ENCODE measurements around the gene VPS35.
"Not testable (repeated sequence)": the region's sequence is repeated elsewhere in the genome, so short reads cannot be mapped to it uniquely, and the experiment has no call there.

The VPS35 gene

DNA sequence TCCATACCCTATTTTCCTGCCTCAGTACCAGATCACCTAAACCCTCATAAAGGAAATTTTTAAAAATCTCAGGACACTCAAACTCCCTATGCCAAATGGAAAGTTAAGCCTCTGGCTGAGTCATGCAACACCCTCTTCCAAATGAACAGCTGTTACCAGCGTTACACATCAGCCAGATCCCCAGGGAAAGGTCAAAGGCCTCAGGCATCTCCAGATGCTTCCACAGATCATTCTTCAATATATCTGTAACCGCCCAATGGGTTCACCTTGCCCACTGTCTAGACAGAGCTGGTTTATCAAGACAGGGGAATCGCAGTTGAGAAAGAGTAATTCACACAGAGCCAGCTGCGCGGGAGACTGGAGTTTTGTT lies 38.7 kb downstream of the VPS35 start:
- DNase-seq, result no peak

DNA sequence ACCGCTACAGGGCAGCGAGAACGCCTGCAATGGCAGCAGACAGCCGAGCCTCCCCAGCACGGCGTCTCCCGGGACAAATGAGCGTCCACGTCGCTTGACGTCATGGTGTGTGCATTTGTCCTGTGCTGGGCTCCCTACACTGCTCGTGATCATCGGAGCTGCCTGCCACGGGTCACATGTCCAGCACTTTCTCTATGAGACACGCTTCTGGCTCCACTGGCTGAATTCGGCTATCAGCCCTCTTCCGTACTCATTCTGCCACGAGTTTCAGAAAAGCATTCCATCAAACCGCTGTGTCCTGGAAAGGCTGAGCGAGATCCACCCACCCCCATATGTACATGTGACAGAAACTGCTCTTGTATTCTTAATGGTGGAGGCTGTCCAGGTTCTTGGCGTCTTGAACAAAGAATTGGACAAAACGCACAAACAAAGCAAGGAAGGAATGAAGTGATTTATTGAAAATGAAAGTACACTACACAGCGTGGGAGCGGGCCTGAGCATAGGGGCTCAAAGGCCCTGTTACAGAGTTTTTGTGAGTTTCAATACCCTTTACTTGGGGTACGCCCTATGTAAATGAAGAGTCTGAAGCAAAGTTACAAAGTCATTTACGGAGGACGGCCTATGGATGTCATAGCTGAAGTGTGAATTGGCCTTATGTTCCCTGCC lies 39.3 kb downstream of the VPS35 start:
- no peak for DNase-seq

DNA sequence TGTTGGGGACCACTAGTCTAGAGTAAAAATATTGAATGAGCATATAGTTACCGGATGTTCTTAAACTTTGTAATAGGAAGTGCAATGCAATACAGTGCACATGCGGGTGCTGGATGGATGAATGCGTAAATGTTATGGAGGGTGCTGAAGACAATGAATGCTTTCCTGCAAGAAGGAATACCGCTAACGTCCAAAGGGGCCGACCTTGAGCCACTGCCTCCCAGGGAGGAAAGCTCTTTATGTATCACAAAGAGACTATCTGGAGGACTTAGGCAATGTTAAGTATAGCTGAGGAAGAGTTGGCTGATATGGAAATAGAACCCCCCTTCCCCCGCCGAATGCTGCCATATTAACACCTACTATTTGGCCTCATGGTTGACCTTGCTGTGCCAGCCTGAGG lies 40.3 kb downstream of the VPS35 start:
- DNase-seq, result no peak

DNA sequence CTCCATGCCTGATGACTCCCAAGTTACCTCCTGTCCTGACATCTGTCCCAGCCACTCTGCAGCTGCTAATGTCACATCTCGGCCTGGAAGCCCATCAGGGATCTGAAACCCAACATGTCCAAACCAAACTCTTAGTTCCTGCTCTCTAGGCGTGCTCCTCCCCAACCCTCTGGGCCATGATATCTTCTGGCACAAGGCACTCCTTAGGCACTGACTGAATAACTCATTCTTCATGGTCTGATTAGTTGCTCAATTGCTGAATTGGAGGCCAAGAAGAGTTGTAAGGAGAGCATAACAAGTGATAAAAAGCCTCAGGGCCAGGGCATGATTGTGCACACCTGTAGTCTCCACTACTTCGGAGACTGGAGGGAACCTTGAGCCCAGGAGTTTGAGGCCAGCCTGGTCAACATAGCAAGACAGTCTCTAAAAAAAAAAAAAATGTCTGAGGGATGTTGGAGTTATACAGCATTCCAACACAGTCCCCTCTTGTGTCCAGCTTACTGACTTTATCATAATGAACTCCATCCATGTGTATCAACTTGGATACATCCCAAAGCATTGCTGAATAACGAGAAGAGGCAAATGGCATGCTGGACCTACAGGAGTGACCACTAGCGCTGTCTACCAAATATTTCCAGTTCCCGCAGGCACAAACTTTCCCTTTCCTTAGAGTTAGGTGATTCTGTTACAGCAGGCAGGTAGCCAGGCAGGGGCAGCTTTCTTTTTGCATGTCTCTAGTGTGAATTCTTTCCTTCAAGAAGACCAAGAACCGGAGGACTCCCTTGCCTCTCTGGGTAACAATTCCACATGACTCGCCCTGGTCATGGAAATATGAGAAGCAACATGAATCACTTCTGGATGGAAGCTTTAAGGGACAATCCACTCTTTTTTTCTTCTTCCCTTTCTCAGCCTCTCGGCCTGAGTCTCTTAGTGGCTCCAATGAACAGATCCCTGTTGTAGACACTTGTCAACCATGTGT lies 49.7 kb downstream of the VPS35 start:
- DNase-seq, result no peak

DNA sequence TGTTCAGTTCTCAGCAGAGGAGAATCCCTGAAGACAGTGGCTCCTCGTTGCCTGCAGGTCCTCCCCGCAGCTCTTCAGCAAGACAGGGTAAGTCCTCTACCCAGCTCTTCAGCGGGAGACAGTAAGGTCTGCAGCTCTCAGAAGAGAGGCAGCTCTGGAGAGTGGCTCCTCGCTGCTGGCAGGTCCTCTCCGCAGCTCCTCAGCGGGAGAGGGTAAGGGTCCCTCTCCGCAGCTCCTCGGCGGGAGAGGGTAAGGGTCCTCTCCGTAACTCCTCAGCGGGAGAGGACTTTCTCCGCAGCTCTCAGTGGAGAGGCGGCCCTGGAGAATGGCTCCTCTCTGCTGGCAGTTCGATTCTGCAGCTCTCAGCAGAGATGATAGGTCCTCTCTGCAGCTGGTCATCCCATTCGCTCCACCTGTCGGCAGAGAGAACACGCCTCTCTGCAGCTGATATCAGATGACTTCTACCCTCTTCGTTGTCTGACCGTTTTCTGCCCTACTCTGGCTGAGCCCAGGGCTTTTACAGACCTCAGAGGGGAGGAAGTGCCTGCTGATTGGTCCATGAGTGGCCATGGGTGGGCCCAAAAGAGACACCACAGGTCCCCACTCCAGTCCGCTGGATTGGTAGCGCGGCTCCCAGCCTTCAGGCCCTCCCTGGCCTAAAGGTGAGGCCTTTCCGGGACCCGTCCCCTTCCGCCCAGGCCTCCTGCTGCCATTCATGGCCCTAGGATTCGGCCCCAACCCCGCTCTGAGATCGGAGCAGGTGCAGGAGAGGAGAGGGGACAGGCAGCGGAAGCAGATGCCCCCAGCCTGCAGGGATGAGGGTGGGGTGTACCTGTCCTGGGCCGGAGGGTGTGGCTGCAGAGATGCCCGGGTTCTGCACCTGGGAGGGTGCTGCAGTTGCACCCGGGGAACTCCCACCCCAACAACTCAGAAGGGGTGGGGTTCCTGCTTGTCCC lies 55.9 kb downstream of the VPS35 start:
- peak; percentile 85 for DNase-seq

DNA sequence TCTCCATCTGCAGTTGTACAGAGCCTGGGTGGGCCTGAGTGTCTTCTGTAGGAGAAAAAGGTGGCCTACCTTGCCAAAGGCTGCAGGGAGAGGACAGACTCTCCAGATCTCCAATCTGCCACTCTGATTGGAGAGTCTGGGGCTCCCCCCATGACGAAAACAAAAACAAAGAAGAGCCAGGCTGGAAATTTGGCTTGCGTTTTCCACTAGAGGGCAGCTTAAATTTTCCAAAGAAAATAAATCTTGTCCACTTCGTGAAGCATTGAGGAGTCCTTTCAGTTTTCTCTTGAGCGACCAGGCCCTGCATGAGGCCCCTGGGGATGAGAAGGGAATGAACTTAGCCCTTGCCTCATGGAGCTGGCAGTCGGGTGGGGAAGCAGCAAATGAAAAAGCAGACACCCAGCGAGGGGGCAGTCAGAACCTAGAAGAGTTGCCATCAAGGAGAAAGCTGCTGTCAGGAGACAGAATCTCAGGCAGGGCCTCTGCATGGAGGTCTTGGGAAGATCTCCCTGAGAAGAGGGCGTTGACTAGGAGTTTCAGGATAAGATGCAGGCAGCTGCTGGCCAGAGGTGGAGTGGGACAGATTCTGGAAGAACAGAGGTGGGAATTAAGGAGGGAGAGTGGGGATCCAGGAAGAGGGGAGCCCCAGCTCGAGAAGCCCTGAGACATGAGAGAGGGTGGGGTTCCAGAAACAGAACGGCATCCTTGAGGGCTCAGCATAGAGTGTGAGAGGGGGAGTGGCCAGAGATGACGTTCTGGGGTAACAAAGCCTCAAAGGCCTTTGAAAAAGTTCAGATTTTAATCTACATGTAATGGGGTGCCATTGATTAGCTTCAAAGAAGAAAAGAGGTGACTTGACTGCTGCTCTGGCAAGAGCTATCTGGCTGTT lies 59.4 kb downstream of the VPS35 start:
- DNase-seq, result no peak

DNA sequence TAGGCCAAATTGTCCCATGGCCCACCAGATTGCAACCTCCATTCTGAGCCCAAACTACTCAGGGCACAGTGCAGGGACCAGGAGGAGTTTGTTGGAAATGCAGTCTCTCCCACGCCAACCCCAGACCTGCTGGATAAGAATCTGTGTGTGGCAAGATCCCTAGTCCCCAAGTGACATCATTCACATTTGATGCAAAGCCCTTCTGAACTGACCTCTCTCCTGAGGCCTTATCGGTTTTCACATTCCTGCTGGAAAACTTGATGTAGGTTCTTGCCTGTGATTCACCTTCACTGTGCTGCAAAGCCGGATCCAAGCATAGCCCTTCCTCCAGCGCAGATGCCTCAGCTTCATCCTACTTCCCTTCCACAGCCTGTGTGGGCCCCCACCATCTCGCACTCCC lies 61.2 kb downstream of the VPS35 start:
- DNase-seq, result no peak

DNA sequence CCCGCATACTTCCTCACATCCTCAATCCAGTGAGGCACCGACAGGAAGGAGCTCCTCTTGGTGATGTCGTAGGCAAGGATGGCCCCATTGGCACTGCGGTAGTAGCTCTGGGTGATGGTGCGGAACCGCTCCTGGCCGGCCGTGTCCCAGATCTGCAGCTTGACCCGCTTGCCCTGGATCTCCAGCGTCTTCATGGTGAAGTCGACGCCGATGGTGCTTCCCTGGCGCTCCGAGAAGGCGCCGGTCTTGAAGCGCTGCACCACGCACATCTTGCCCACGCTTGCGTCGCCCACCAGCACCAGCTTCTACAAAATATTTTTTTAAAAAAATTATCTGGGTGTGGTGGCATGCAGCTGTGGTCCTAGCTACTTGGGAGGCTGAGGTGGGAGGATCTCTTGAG lies 62.3 kb downstream of the VPS35 start:
- DNase-seq, result not testable (repeated sequence)

DNA sequence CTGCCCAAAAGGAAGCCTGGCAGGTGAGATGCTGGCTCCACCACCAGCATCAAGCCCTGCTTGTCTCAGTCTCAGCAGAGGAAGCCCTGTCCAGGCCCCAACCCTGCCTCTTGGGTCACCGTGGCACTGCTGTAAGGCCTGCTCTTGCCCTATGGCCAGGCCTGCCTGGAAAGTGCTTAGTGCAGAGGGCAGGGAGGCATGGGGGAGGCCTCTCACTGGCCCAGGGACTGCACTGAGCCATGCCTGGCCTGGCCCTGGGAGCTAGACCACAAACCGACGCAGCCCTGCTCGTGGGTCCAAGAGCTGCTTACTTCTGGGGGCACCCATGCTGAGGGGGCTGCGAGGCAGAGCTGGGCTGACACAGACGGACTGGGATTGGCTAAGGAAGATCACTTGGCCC lies 64.1 kb downstream of the VPS35 start:
- not testable (repeated sequence) for DNase-seq

DNA sequence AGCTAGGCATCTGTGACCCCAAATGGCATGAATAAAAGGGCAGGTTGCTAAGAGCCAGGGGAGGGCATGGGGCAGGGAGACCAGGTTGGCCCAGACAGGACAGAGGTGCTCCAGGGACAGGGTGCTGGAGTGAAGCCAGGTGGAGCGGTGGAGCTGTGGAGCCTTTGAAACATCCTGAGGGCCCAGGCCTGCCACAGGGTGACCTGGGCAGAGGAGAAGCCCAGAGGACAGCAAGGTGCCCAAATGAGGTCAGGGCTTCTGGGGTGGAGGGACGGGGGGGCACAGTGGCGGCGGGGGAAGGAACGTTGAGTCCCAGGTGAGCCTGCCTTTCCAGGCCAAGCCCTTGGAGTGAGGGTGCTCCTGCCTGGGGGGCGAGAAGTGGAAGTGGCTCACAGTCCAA lies 65.3 kb downstream of the VPS35 start:
- DNase-seq, result not testable (repeated sequence)

DNA sequence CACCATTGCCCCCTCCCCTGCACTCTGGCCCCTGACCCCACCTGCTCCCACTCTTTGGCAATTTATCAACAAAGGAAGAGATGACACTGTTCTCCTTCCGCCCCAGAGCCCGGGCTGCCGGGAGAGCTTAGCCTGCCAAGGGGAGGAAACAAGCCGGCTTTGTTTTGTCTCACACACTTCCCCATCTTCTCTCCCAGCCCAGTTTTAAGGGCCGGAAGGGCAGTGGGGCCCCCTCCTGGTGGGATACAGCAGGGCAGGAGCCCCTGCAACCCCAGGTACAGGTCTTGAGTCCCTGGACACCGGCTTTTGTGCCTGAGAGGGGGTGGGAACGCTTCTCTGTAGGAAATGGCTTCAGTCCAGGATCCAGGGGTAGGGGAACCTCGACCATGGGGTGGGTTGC lies 65.7 kb downstream of the VPS35 start:
- not testable (repeated sequence) for DNase-seq

DNA sequence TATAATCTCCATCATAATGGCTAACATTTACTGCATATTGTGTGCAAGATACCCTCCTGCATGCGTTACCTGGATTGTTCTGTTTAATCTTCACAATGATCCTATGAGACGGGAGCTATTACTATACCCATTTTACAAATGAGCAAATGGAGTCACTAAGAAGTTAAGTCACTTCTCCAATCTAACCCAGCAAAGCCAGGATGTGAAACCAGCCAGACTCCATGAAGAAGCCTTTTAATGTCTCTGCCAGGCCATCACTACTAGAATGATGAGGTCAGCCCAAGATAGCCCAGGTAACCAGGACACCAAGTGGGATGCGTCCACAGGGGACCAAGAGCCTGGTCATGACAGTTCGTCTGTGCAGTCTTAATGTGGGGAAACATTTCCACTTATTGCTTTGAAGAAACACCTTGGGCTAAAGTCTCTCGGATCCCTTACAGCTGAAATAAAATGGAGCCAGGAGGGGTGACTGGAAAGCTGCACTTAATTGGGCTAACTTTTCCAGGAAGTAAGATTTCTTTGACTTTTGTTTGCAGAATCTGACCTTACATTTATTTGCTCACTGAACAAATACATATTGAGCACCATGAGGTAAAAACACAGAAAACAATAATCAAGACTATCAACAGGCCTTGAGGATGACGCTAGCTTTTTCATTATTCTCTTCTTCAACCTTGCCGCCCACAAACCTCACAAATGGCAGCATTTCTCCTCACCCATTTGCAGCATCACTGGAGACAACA lies 66.9 kb downstream of the VPS35 start:
- DNase-seq, result no peak

DNA sequence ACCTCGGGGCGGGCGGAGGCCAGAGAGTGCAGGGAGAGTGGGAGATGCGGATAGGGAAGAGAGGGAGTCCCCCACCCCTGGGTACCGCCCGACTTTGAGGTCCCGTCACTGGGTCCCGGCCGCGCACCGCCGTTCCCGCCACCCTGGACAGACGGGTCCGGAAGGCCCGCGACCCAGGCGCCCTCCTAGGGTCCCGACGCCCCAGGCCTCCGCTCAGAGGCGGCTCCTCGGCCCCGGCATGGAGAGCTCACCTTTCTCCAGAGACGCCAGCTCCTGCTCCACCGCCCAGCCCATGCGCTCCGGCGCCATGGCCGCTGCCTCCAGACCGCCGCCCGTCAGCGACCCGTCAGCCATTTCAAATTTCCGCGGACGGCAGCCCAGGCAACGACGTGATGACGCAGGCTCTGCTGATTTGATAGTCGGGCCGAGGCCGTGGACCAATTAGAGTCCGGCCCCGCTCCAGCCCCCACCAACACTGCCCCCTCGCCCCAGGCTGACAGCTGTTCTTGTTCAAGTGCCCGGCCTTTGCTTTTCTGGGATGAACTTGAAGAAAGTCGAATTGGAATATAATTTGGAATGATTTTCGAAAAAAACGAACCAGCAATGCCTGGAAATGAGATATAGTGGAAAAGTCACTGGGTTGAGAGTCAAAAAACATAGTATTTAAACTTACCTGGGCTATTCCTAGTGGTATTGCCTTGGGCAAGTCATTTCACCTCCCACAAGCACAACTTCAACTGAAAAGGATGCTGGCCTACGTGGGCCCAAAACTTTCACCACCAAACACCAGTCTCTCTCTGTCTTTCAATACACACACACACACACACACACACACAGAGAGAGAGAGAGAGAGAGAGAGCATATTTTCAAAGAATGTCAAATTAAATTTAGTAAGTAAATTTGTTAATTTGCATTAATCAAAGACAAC lies 67.7 kb downstream of the VPS35 start, which contains the start of gene SHCBP1:
SHCBP1 (minus strand) TSS at position 374 of the 928 bp plus-strand sequence; CDS start at position 354, 20 bp downstream.
- peak; percentile 82 for DNase-seq

DNA sequence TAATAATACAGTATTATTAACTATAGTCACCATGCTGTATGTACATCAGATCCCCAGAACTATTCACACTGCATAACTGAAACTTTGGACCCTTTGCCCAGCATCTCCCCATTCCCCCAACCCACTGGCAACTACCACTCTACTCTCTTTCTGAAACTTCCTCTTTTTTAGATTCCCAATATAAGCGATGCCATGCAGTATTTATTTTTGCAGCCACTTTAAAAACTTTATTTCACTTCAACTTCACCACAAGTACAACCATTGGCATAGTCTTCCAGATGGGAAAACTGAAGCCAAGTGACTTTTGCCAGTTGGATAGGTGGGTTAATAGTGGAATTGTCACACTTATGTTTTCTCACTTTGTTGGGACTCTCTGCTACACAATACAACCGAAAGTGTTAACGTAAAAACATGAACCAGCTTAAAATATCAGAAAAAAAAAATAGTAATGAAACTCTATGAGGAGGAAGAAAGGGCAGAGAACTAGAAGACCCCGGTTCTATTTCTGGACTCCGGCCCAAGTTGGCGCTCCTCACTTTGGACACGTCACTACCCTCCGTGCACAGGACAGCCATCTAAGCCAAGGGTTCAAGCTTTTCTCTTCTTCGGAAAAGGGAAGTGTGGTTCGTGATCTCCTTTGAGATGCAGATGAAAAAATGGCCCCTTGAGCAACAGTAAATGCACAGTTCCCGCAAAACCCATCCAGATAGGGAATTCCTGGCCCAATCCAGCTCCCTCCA lies 68.5 kb downstream of the VPS35 start:
- DNase-seq, result no peak

DNA sequence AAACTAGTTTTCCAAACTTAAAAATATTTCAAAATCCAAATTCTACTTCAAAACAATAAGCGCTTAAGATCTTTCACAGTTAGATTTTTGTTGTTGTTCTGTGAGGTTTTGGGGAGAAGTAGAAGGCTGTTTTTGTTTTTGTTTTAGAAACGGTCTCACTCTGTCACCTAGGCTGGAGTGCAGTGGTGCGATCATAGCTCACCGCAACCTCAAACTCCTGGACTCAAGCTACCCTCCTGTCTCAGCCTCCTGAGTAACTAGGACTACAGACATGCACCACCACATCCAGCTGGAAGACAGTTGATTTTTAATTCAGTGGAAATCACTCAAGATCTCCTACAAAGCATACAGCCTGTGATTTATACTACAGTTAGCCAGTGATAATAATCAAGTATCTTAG lies 70.5 kb downstream of the VPS35 start:
- no peak for DNase-seq

DNA sequence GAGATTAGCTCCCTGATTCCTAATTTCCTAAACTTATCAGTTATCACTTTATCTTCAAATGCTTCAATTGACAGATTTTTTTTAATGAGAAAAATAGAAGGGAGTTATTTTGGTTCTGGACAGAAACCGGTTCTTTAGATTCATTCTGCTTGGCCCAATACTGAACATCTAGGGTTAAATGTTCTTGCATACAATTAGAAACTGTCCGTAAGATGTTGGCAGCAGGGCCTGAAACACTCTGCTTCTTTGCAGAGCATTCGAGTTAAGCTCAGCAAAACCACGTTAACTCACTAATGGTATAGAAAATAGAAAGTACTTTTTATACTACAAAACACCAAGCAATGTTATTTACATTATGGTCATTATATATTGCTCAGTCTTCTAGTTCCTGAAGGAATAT lies 75.0 kb downstream of the VPS35 start:
- no peak for DNase-seq

DNA sequence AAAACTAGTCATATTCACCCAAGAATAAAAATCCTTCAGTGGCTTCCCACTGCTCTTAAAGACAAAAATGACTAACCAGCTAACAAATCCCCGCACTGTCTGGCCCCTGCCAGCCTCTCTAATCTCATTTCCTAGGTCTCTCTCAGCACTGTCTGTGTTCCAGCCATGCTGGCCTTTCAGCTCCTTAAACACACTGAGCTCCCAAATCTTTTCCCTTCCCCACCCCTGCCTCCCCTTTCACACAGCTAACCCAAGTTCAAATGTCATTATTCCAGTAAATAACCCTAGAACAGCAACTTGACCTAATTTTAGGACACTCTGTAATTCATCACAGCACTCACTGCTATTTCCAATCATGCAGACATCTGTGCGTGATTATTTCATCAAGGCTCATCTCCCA lies 75.6 kb downstream of the VPS35 start:
- DNase-seq, result no peak

DNA sequence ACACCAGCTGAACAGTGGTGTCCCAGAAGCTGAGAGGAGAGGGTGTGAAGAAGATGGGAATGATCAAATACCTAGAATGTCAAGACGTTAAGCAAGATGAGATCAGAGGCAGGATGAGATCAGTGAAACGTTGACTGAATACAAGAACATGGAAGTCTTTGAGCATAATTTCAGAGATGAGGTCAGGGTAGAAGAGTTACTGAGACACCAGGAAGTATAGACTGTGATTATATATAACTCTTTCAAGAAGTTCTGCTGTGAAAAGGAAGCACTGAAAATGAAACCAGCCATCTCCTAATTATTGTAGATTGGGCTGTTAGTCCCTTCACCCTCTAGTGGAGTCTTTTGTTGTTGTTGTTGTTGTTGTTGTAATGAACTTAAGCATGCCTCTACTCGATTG lies 76.9 kb downstream of the VPS35 start:
- no peak for DNase-seq

DNA sequence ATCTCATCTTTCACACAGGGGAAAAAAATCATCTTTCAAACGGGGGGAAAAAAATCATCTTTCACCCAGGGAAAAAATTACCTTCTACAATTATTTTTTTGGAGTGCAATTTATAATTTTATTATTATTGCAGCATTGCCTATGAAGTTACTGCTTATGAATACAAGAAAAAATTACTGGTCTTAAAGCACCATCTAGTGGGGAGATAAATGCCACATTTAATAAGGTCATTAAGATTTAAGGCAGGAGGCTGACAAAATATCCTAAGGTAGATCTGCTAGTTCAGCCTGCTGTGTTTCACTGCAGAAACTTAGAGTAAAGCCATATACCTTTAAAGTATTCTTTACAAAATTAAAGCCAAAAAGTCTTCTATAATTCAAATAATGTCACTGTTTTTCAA lies 81.4 kb downstream of the VPS35 start:
- peak; percentile 5 for DNase-seq
